ENCODE measurements around the gene GADD45A.

- no peak for TF ChIP-seq TAF1 (conservative IDR thresholded peaks at IDR 0.05)
- TF ChIP-seq, protein P1, sequence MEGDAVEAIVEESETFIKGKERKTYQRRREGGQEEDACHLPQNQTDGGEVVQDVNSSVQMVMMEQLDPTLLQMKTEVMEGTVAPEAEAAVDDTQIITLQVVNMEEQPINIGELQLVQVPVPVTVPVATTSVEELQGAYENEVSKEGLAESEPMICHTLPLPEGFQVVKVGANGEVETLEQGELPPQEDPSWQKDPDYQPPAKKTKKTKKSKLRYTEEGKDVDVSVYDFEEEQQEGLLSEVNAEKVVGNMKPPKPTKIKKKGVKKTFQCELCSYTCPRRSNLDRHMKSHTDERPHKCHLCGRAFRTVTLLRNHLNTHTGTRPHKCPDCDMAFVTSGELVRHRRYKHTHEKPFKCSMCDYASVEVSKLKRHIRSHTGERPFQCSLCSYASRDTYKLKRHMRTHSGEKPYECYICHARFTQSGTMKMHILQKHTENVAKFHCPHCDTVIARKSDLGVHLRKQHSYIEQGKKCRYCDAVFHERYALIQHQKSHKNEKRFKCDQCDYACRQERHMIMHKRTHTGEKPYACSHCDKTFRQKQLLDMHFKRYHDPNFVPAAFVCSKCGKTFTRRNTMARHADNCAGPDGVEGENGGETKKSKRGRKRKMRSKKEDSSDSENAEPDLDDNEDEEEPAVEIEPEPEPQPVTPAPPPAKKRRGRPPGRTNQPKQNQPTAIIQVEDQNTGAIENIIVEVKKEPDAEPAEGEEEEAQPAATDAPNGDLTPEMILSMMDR (IDR thresholded peaks at IDR 0.05; ENCODE audit: low read depth, low read length, missing input control) = no peak
- TF ChIP-seq, protein P2, sequence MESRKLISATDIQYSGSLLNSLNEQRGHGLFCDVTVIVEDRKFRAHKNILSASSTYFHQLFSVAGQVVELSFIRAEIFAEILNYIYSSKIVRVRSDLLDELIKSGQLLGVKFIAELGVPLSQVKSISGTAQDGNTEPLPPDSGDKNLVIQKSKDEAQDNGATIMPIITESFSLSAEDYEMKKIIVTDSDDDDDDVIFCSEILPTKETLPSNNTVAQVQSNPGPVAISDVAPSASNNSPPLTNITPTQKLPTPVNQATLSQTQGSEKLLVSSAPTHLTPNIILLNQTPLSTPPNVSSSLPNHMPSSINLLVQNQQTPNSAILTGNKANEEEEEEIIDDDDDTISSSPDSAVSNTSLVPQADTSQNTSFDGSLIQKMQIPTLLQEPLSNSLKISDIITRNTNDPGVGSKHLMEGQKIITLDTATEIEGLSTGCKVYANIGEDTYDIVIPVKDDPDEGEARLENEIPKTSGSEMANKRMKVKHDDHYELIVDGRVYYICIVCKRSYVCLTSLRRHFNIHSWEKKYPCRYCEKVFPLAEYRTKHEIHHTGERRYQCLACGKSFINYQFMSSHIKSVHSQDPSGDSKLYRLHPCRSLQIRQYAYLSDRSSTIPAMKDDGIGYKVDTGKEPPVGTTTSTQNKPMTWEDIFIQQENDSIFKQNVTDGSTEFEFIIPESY (IDR thresholded peaks at IDR 0.05) = no peak
- TF ChIP-seq REST (IDR thresholded peaks at IDR 0.05) = no peak
- TF ChIP-seq MAX (IDR thresholded peaks at IDR 0.05) = no peak
- no peak for TF ChIP-seq JUND (IDR thresholded peaks at IDR 0.05)
- no peak for TF ChIP-seq RXRA (IDR thresholded peaks at IDR 0.05)
- no peak for TF ChIP-seq FOXA1 (IDR thresholded peaks at IDR 0.05)
- no peak for TF ChIP-seq YY1 (IDR thresholded peaks at IDR 0.05)
These were observed 40.0 kb downstream of the GADD45A start for GRCh38 chr1:67724928-67725560.
